UCSD-AML1 (cell line): ENCODE results near the gene DPCD.

Experiments used
- DNase-seq: peaks from one replicate; lab custom pipeline; 2025; ENCODE audit not compliant: unreplicated experiment; lab: John Stamatoyannopoulos, UW

The DPCD gene

GRCh38 chr10:101653536-101653935 is 65.4 kb downstream of the DPCD start:
- DNase-seq: no peak

- DNase-seq: no peak
Measured at GRCh38 chr10:101655570-101655969, 67.4 kb downstream of the DPCD start.

GRCh38 chr10:101656890-101657289 is 68.8 kb downstream of the DPCD start:
- DNase-seq: no peak

- DNase-seq: no peak
Measured at GRCh38 chr10:101658975-101659374, 70.9 kb downstream of the DPCD start.
